GM12878 (cell line): ENCODE measurements around the gene SPATA18.

Source experiments
- ATF7 ChIP-seq: fragments of 450-650 bp; IDR thresholded peaks from 2 replicates; pipeline ENCODE4 v1.6.1; 2016; ENCODE audit warnings: low read depth, mild to moderate bottlenecking
- ESRRA ChIP-seq: IDR thresholded peaks from 2 replicates; pipeline ENCODE4 v1.6.1; 2012; ENCODE audit warnings: mild to moderate bottlenecking, low read length, improper control_type of control experiment
- EZH2 ChIP-seq: IDR thresholded peaks from 2 replicates; pipeline ENCODE4 v1.6.1; 2012; ENCODE audit warnings: low read depth, mild to moderate bottlenecking, control low read depth, inconsistent platforms, low read length, borderline replicate concordance; ENCODE audit not compliant: control insufficient read depth
- HCFC1 ChIP-seq: fragments of 150-350 bp; IDR thresholded peaks from 2 replicates; pipeline ENCODE4 v1.6.1; 2014; ENCODE audit warnings: low read length
- LARP7 ChIP-seq: fragments of 450-650 bp; IDR thresholded peaks from 2 replicates; pipeline ENCODE4 v1.6.1; 2017; ENCODE audit warnings: mild to moderate bottlenecking
- NRF1 ChIP-seq: conservative IDR thresholded peaks from 2 replicates; pipeline ENCODE4 v1.6.1; 2011; ENCODE audit warnings: mild to moderate bottlenecking, low read depth, low read length, improper control_type of control experiment
- PBX3 ChIP-seq: IDR thresholded peaks from 2 replicates; pipeline ENCODE4 v1.6.1; 2011; ENCODE audit warnings: mild to moderate bottlenecking, low read depth, low read length, moderate library complexity; ENCODE audit not compliant: insufficient replicate concordance
- YY1 ChIP-seq: IDR thresholded peaks from 2 replicates; pipeline ENCODE4 v1.6.1; 2011; ENCODE audit warnings: low read depth, mild to moderate bottlenecking, low read length
- ZBTB33 ChIP-seq: fragments of 450-650 bp; IDR thresholded peaks from 2 replicates; pipeline ENCODE4 v1.6.1; 2017; ENCODE audit warnings: mild to moderate bottlenecking

GRCh38 chr4:52111995-52112394 is 60.9 kb downstream of the SPATA18 start:
- TF ChIP-seq LARP7: no peak
- no peak for TF ChIP-seq YY1
- no peak for TF ChIP-seq ESRRA
- no peak for TF ChIP-seq ZBTB33
- no peak for TF ChIP-seq ATF7
- no peak for TF ChIP-seq NRF1
- TF ChIP-seq HCFC1: no peak
- TF ChIP-seq PBX3: no peak
- TF ChIP-seq EZH2: no peak
